PC-9 (cell line): ENCODE data around the gene RIPPLY3.

ENCODE experiments used
- EZH2 ChIP-seq: fragments of 200-600 bp; sonication (generic); IDR thresholded peaks from 2 replicates; pipeline ENCODE4 v1.8.0; 2017; ENCODE audit warnings: antibody characterized with exemption, low read depth
- TF ChIP-seq, protein P1 (sequence below): fragments of 200-600 bp; sonication (generic); conservative IDR thresholded peaks from 2 replicates; pipeline ENCODE4 v1.6.1; 2017; ENCODE audit warnings: mixed run types, antibody characterized with exemption, mild to moderate bottlenecking, moderate library complexity

DNA sequence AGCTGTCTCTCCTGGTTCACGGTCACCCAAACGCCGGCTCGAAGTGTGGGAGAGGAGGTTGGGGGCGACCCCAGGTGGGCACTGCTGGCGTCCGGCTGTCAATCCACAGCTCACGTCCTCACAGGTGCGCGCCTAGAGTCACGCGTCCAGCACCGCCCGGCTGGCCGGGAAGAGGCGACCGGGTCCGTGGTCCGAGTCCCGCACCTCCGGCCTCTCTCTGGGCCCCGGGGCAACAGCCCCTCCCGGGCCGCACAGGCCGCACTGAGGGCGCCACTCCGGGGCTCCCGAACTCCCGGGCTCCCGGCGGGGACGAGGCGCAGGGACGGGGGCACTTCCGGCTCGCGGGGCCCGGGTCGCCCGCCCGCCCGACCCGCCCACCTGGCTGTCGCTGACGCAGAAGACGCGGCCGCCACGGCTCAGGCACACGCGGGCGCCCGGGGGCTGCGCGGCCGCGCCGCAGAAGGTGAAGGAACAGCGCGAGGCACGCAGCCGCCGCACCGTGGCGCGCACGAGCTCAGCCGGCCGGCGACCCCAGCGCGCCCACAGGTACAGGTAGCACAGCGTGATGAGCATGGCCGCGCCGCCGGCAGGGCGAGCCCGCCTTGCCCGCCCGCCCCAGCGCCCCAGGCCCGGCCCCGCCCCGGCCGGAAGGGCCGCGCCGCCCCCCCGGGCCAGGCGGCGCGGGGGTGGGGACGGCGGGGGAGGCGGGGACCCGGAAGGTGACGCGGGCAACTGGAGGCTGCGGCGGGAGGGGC is 40.3 kb upstream of the RIPPLY3 start, which contains the start of gene HLCS:
- TF ChIP-seq, protein P1, sequence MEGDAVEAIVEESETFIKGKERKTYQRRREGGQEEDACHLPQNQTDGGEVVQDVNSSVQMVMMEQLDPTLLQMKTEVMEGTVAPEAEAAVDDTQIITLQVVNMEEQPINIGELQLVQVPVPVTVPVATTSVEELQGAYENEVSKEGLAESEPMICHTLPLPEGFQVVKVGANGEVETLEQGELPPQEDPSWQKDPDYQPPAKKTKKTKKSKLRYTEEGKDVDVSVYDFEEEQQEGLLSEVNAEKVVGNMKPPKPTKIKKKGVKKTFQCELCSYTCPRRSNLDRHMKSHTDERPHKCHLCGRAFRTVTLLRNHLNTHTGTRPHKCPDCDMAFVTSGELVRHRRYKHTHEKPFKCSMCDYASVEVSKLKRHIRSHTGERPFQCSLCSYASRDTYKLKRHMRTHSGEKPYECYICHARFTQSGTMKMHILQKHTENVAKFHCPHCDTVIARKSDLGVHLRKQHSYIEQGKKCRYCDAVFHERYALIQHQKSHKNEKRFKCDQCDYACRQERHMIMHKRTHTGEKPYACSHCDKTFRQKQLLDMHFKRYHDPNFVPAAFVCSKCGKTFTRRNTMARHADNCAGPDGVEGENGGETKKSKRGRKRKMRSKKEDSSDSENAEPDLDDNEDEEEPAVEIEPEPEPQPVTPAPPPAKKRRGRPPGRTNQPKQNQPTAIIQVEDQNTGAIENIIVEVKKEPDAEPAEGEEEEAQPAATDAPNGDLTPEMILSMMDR = no peak
- no peak for TF ChIP-seq EZH2
